ENCODE results near the gene GAL3ST2. TPM values are rescaled to one million over a fixed set of nuclear protein-coding genes. Genes with fewer than 3 reads are reported as not detected.

GAL3ST2 gene
- polyA plus RNA-seq, 1 of the 3 experiments (the other 2 are of a cell fraction) = 0.15 TPM

DNA sequence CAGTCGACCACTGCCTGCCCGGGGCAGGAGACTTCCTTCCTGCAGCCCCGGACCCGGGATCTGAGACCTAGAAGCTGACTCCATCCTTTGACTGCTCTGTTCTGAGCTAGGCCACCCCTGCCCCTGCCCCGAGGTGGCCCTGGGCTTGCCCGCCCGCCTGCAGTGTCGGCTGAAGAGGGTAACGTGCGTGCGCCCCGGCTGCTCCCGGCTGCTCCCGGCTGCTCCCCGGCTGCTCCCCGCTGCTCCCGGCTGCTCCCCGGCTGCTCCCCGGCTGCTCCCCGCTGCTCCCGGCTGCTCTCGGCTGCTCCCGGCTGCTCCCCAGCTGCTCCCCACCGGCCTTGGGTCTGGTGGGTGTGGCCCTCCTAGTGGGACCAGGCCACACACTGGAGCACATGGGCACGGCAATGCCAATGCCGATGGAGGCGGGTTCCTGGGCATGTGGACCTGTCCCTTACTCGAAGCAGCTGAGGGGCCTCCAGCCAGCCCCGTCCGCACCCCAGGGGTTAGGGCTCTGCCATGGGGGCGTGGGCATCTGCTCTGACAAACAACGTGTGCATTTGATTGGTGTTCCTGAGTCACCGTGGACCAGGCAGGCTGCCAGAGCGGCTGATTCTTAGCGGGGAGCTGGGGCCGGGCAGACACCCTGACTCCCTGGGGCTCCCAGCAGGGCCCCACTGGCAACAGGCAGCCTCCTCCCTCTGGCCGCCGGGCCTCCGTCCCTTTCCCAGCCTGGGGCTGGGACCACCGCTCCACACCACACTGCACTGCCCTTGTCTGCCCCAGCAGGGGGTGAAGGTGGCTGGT is 2.0 kb upstream of the GAL3ST2 start:
- Histone ChIP-seq H3K36me3 (replicated peaks in 1 of 2; ENCODE audit: control insufficient read depth in 1 of 2, insufficient read depth in 2 of 2, low read length in 1 of 2) (no peaks in the 10 kb centered on the region), H3K4me3 (ENCODE audit: low read depth in 2 of 2, low read length in 1 of 2) (no peak overlapping the region), H3K4me2 (no peak overlapping the region), H3K27me3 (ENCODE audit: insufficient read depth) (no peaks in the 10 kb centered on the region), H3K79me2 (ENCODE audit: insufficient read depth) (no peaks in the 10 kb centered on the region), H2AFZ (ENCODE audit: low read depth) (peak overlapping the region; percentile 56; the same call in 1 of the 2 replicates), H3K4me1 (ENCODE audit: control insufficient read depth in 1 of 2, insufficient read depth in 2 of 2, low read depth in 1 of 2, low read length in 1 of 2) (peaks cover 11 to 20% of the 10 kb centered on the region in 2 experiments; a peak in 2 of 4 replicates), H3K9me2 (no peaks in the 10 kb centered on the region), H3K27ac (ENCODE audit: low read depth in 2 of 2, low read length in 1 of 2) (no peak overlapping the region), H3F3A (replicated peaks; ENCODE audit: insufficient read depth) (no peaks in the 10 kb centered on the region), H3K9ac (no peak overlapping the region), H4K20me1 (ENCODE audit: insufficient read depth) (no peaks in the 10 kb centered on the region), H3K9me3 (no peaks in the 10 kb centered on the region)
- WGBS (ENCODE audit: low lambda C conversion rate) = 79% methylated on average over 27 of the region's 40 CpGs
- ChIA-PET CTCF (interaction anchor here (0.9 to 2.1 kb wide), 4 partner anchors 12 to 104 kb away, joined by 3 to 5 read pairs (median 4); no protein-coding TSS in a partner anchor), POLR2A (interaction anchor here (0.6 kb wide), 1 partner anchor 76 kb away, joined by 3 read pairs; no protein-coding TSS in a partner anchor)
- peak; percentile 63 for DNase-seq
- TF ChIP-seq RXRA (IDR thresholded peaks at IDR 0.05; ENCODE audit: borderline replicate concordance, low read depth) (no peak), JUND (IDR thresholded peaks at IDR 0.05) (no peak), FOSL2 (IDR thresholded peaks at IDR 0.05; ENCODE audit: borderline replicate concordance, low read depth) (0 out of 2 replicates have a peak, but pooled peaks have one; percentile 20), MXI1 (IDR thresholded peaks at IDR 0.05; ENCODE audit: low read depth, low read length) (no peak), GABPA (IDR thresholded peaks at IDR 0.05; ENCODE audit: low read depth) (no peak), NFIC (IDR thresholded peaks at IDR 0.05; ENCODE audit: borderline replicate concordance) (peak; percentile 22; the same call in 1 of the 2 replicates), FOXM1 (IDR thresholded peaks at IDR 0.05; ENCODE audit: low read depth) (no peak)
- TF ChIP-seq, protein P1, sequence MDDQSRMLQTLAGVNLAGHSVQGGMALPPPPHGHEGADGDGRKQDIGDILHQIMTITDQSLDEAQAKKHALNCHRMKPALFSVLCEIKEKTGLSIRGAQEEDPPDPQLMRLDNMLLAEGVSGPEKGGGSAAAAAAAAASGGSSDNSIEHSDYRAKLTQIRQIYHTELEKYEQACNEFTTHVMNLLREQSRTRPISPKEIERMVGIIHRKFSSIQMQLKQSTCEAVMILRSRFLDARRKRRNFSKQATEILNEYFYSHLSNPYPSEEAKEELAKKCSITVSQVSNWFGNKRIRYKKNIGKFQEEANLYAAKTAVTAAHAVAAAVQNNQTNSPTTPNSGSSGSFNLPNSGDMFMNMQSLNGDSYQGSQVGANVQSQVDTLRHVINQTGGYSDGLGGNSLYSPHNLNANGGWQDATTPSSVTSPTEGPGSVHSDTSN (IDR thresholded peaks at IDR 0.05) = peak; percentile 60

DNA sequence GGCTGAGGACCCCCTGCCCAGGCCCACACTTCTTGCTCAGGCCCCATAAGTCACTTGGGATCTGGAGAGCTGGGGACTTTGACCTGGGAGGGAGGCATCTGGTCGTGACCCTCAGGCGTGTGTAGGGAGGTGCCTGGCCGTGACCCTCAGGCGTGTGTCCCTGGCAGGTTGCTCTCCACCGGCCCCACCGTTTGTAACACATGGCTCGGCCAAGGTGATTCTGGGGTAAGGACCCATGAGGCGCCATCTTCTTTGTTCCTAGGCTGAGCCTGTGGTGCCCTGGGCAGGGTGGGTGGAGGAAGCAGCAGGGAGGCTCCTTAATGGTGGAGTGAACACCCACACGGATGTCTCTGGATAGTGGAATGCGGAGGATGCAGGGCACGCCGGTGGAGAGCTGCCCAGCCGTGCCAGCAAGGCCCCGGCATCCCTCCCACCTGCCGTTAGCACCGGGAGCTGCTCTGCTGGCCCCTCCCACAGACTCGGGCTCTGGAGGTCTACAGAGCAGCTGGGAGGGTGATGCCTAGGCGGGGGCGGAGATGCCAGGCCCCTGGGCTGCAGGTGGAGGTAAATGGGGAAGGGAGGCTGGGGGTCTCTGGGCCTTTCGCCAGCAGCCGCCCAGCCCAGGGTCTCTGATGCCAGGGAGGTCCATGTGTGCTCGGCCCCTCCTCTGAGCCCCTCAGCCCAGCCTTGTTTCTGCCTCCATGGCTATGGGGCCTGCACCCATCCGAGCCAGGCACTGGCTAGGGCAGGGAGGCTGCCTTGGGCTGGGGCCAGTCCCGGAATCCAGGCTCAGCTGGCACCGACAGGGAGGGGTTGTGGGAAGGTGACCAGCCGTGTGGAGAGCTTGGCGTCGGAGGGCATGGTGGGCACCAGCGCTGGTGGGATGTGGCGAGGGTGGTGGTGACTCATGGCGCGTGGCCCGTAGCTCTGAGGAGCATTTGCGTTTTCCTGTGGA is 1.1 kb upstream of the GAL3ST2 start:
- POLR2A ChIA-PET = interaction anchor here (0.6 kb wide), 1 partner anchor 75 kb away, joined by 3 read pairs; no protein-coding TSS in a partner anchor
- no peak overlapping the region for H3K27ac ChIP-seq (ENCODE audit: low read depth in 2 of 2, low read length in 1 of 2)
- no peaks in the 10 kb centered on the region for H3F3A ChIP-seq (replicated peaks; ENCODE audit: insufficient read depth)
- no peak overlapping the region for H3K4me2 ChIP-seq
- no peaks in the 10 kb centered on the region for H4K20me1 ChIP-seq (ENCODE audit: insufficient read depth)
- no peaks in the 10 kb centered on the region for H3K79me2 ChIP-seq (ENCODE audit: insufficient read depth)
- H3K9ac ChIP-seq = no peak overlapping the region
- TF ChIP-seq, protein P1 (IDR thresholded peaks at IDR 0.05) = no peak
- TF ChIP-seq, protein P2, sequence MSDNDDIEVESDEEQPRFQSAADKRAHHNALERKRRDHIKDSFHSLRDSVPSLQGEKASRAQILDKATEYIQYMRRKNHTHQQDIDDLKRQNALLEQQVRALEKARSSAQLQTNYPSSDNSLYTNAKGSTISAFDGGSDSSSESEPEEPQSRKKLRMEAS (IDR thresholded peaks at IDR 0.05; ENCODE audit: low read depth) = no peak
- no peak for TF ChIP-seq RCOR1 (IDR thresholded peaks at IDR 0.05; ENCODE audit: low read length)
- TF ChIP-seq SMC3 (IDR thresholded peaks at IDR 0.05; ENCODE audit: low read depth, low read length) = no peak
- no peak for TF ChIP-seq NRF1 (IDR thresholded peaks at IDR 0.05; ENCODE audit: low read depth, low read length)
- TF ChIP-seq FOXJ3 (CRISPR knock-in tag; IDR thresholded peaks at IDR 0.05) = no peak
- TF ChIP-seq FOXM1 (IDR thresholded peaks at IDR 0.05; ENCODE audit: low read depth) = no peak
- TF ChIP-seq, protein P3, sequence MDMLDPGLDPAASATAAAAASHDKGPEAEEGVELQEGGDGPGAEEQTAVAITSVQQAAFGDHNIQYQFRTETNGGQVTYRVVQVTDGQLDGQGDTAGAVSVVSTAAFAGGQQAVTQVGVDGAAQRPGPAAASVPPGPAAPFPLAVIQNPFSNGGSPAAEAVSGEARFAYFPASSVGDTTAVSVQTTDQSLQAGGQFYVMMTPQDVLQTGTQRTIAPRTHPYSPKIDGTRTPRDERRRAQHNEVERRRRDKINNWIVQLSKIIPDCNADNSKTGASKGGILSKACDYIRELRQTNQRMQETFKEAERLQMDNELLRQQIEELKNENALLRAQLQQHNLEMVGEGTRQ (IDR thresholded peaks at IDR 0.05; ENCODE audit: borderline replicate concordance, low read depth, low read length) = no peak
- no peaks in the 10 kb centered on the region for H3K27me3 ChIP-seq (ENCODE audit: insufficient read depth)
- DNase-seq = peak; percentile 36
- 91% methylated on average over 20 of the region's 34 CpGs for WGBS (ENCODE audit: low lambda C conversion rate)
- CTCF ChIA-PET = interaction anchor here (0.9 to 3.0 kb wide), 6 partner anchors 12 to 103 kb away, joined by 3 to 13 read pairs (median 4); no protein-coding TSS in a partner anchor
- no peaks in the 10 kb centered on the region for H3K36me3 ChIP-seq (replicated peaks in 1 of 2; ENCODE audit: control insufficient read depth in 1 of 2, insufficient read depth in 2 of 2, low read length in 1 of 2)
- no peaks in the 10 kb centered on the region for H3K9me3 ChIP-seq
- H3K4me1 ChIP-seq (ENCODE audit: control insufficient read depth in 1 of 2, insufficient read depth in 2 of 2, low read depth in 1 of 2, low read length in 1 of 2) = peaks cover 8 to 20% of the 10 kb centered on the region in 2 experiments; a peak in 2 of 4 replicates
- H3K4me3 ChIP-seq (ENCODE audit: low read depth in 2 of 2, low read length in 1 of 2) = no peak overlapping the region
- H2AFZ ChIP-seq (ENCODE audit: low read depth) = peak overlapping the region; percentile 56; the same call in 1 of the 2 replicates
- H3K9me2 ChIP-seq = no peaks in the 10 kb centered on the region
